Mucosa of descending colon (tissue), 3 donors: Measurements from ENCODE around the gene OR6C6. TPM values are rescaled to one million over a fixed set of nuclear protein-coding genes. Genes with fewer than 3 reads are reported as not detected.

Experiments used
- ATAC-seq: fragments of 200-7000 bp; cut with Tn5 transposase; one replicate; pipeline ENCODE4 v1.9.1; 2020; ENCODE audit warnings: mild to moderate bottlenecking, moderate library complexity
- DNase-seq, 3 donors: peaks; one replicate each; pipeline ENCODE4 v3.0.0-alpha.2; 2020
- H3K36me3 ChIP-seq: fragments of 200-600 bp; one replicate; pipeline ENCODE4 v1.8.0; 2021; ENCODE audit warnings: low read depth, mild to moderate bottlenecking
- H3K4me1 ChIP-seq: fragments of 200-600 bp; one replicate; pipeline ENCODE4 v1.8.0; 2021; ENCODE audit warnings: low read depth, mild to moderate bottlenecking
- H3K4me3 ChIP-seq: fragments of 200-600 bp; one replicate; pipeline ENCODE4 v1.8.0; 2021; ENCODE audit warnings: mild to moderate bottlenecking
- H3K9me3 ChIP-seq: fragments of 200-600 bp; one replicate; pipeline ENCODE4 v1.8.0; 2021; ENCODE audit warnings: mild to moderate bottlenecking
- intact Hi-C, 2 donors: fragments of 100-400 bp; cut with DNase I in 1 of 2; cut with micrococcal nuclease in 1 of 2; formaldehyde crosslinking; loops; one replicate each; pipeline versions ENCODE4 v1.11.0 to v1.11.1; 2022; cut with DNase I, micrococcal nuclease
- total RNA-seq, 3 donors: library from RNA; stranded (reverse); fragmentation: NEBNext Ultra II Directional in 2 of 3; extraction: Animal tissue kit (Norgen Biotek cat#: 25700) in 2 of 3; gene quantifications; one replicate each; pipeline versions ENCODE4 v1.2.1 to v1.2.4, GENCODE V29; 2021 to 2023
- TF ChIP-seq, protein P1 (sequence below): fragments of 200-600 bp; IDR thresholded peaks from one replicate; pipeline ENCODE4 v1.8.0; 2022; ENCODE audit warnings: antibody characterized with exemption, mild to moderate bottlenecking
- donor health status: DM: no; HTN: no; CAD: no; lungs with moderate emphysema.
- donor health status: DM: no; HTN: no; CAD: no.
- donor health status: DM: no; HTN: yes; CAD: no.

The OR6C6 gene
- total RNA-seq, 3 donors from 2014 or later = not detected

DNA sequence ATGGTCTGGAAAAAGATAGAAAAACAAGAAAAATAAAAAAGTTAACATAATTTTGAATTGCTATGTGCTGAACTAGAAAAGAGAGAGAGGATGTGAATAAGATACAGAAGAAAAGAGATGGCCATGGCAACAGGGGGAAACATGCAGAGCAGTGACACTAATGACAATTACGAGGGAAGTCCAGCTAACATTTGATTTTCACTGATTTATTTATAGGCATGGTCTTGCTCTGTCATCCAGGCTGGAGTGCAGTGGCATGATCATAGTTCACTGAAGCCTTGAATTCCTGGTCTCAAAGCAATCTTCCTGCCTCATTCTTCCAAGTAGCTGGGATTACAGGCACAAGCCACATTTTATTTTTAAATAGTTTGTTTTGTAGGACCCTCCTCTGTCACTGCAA lies 50.2 kb downstream of the OR6C6 start:
- ATAC-seq = no peak
- intact Hi-C loops = no loop called here
- DNase-seq = no peak

DNA sequence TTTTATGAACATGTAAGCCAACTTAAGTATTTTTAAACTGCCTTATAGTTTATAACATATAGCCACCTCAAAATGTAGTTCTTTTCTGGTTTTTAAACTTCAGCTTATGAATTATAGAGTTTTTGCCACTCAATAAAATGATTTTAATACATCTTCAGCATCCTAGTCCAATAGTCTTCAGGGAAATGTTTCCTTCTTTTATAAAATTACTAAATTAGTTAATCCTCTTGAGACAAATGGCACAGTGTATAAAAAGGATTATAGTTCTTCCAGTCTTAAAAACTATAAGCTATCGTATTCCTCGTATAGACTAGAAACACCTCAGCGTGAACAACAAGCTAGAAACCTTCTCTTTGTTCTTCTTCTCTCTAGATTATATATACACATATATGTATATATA lies 52.1 kb downstream of the OR6C6 start, which contains the start of gene OR6C74:
TSS of gene OR6C74 (plus strand) at position 301 of the 400 bp plus-strand sequence. CDS start 2,679 bp downstream, outside the sequence.
- H3K9me3 ChIP-seq = no peaks in the 10 kb centered on the region
- TF ChIP-seq, protein P1, sequence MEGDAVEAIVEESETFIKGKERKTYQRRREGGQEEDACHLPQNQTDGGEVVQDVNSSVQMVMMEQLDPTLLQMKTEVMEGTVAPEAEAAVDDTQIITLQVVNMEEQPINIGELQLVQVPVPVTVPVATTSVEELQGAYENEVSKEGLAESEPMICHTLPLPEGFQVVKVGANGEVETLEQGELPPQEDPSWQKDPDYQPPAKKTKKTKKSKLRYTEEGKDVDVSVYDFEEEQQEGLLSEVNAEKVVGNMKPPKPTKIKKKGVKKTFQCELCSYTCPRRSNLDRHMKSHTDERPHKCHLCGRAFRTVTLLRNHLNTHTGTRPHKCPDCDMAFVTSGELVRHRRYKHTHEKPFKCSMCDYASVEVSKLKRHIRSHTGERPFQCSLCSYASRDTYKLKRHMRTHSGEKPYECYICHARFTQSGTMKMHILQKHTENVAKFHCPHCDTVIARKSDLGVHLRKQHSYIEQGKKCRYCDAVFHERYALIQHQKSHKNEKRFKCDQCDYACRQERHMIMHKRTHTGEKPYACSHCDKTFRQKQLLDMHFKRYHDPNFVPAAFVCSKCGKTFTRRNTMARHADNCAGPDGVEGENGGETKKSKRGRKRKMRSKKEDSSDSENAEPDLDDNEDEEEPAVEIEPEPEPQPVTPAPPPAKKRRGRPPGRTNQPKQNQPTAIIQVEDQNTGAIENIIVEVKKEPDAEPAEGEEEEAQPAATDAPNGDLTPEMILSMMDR = no peak
- intact Hi-C loops = no loop called here
- DNase-seq = no peak
- H3K4me3 ChIP-seq = no peak within 1 kb of the TSS
- ATAC-seq = no peak
- no peaks in the 10 kb centered on the region for H3K4me1 ChIP-seq
- H3K36me3 ChIP-seq = no peaks in the 10 kb centered on the region

More for the DNA sequence above, 50.2 kb downstream of the OR6C6 start:
- TF ChIP-seq, protein P1 = no peak
- no peaks in the 10 kb centered on the region for H3K4me1 ChIP-seq
- no peaks in the 10 kb centered on the region for H3K36me3 ChIP-seq
- no peak overlapping the region for H3K4me3 ChIP-seq
- no peaks in the 10 kb centered on the region for H3K9me3 ChIP-seq

Other genes with a start within 250 kb of the OR6C6 start
- not detected for gene OR9K2, start 170.2 kb downstream of the OR6C6 start, total RNA-seq
- gene OR10A7, start 75.5 kb downstream of the OR6C6 start, total RNA-seq = not detected
- not detected for gene OR6C74, start 52.0 kb downstream of the OR6C6 start, total RNA-seq
- not detected for gene OR6C1, start 17.8 kb upstream of the OR6C6 start, total RNA-seq
- not detected for gene OR6C3, start 34.2 kb upstream of the OR6C6 start, total RNA-seq
- not detected for gene OR6C75, start 66.4 kb upstream of the OR6C6 start, total RNA-seq
- gene OR6C65, start 104.0 kb upstream of the OR6C6 start, total RNA-seq = not detected
- not detected for gene OR6C76, start 129.7 kb upstream of the OR6C6 start, total RNA-seq
- gene OR6C2, start 147.5 kb upstream of the OR6C6 start, total RNA-seq = not detected
- not detected for gene OR6C70, start 173.6 kb upstream of the OR6C6 start, total RNA-seq
- not detected for gene OR6C68, start 195.8 kb upstream of the OR6C6 start, total RNA-seq